SK-MEL-5 (cell line): Measurements from ENCODE around the gene PIP5K1A. TPM values are rescaled to one million over a fixed set of nuclear protein-coding genes. Genes with fewer than 3 reads are reported as not detected.
"Not testable (repeated sequence)": the region's sequence is repeated elsewhere in the genome, so short reads cannot be mapped to it uniquely, and the experiment has no call there.

Experiments
- DNase-seq: peaks from one replicate; pipeline ENCODE4 v3.0.0-alpha.2; 2016; ENCODE audit warnings: low read depth, low spot score
- in situ Hi-C: cut with HindIII; loops from 2 replicates; pipeline ENCODE4 v1.10.0; 2016; ENCODE audit warnings: low sequenced_read_pairs, high pct_unique_total_duplicates, low pct_unique_long_range_greater_than_20kb
- total RNA-seq: library from RNA; depleted of rRNA; stranded (reverse); fragments of >200 nt; shearing (Covaris generic); gene quantifications from 2 replicates; pipeline ENCODE4 v1.2.3, GENCODE V29; 2014

PIP5K1A gene
- total RNA-seq, 1 experiment from 2014 or later = 54.5 TPM

DNA sequence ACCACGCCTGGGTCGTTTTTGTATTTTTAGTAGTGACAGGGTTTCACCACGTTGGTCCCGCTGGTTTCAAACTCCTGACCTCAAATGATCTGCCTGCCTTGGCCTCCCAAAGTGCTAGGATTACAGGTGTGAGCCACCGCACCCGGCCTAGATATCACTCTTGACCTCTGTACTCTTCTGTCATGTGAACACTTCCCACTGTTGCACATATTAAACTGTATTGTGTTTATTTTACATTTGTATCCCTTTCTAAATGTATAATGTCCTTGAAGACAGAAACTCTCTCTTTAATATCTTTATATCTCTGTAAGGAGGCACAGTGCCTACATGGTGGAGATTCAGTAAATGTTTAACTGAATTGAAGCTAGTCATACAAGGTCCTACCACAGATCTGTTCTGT lies 36.9 kb downstream of the PIP5K1A start:
- in situ Hi-C loops = no loop called here
- no peak for DNase-seq

DNA sequence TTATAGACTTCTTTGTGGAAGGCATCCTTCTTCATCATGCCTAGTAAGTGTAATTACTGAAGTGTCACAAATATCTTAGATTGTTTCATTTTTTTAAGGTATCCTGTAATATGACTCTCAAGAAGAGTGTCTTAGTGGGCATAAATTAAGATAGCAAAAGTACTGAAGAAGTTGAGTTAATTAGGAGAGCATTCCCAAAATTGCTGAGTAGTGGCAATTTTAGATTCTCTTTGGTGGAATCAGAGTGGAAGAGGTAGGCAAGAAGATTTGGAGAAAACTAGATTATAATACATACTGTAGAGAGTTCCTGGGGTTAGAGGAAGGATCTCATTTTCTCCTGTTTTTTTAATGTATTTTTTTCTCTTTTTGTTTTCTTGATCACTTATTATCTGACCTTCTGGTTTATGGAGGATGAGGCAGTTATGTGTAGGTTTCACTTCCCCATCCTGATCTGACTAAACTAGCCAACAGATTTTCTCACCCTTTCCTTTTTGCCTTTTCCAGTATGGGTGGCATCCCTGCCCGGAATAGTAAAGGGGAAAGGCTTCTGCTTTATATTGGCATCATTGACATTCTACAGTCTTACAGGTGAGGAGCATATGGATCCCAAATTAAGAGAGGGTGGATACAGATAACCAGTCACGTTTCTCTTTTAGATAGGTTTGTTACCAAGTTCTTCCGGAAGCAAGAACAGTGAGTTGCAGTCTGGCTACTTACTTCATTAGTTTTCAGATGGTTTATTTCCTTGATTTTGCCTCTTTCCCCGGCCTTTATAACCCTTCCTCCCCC lies 39.5 kb downstream of the PIP5K1A start:
- in situ Hi-C loops = no loop called here
- DNase-seq = no peak

GRCh38 chr1:151238467-151238739 lies 40.1 kb downstream of the PIP5K1A start:
- DNase-seq = peak; percentile 81
- in situ Hi-C loops = no loop called here

DNA sequence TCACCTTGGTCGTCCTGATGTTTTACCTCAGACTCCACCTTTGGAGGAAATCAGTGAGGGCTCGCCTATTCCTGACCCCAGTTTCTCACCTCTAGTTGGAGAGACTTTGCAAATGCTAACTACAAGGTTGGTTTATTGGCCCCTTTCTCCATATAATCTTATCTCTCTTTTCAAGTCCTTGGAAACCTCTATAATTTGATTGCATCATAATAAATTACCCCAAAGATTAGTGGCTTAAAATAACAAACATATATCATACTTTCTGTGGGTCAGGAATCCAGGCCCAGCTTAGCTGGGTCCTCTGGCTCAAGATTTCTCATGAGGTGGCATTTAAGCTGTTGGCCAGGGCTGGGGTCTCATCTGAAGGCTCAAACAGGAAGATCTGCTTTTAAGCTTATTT lies 44.1 kb downstream of the PIP5K1A start:
- DNase-seq = no peak
- in situ Hi-C loops = no loop called here

GRCh38 chr1:151243683-151244216 lies 45.4 kb downstream of the PIP5K1A start:
- in situ Hi-C loops = no loop called here
- no peak for DNase-seq

DNA sequence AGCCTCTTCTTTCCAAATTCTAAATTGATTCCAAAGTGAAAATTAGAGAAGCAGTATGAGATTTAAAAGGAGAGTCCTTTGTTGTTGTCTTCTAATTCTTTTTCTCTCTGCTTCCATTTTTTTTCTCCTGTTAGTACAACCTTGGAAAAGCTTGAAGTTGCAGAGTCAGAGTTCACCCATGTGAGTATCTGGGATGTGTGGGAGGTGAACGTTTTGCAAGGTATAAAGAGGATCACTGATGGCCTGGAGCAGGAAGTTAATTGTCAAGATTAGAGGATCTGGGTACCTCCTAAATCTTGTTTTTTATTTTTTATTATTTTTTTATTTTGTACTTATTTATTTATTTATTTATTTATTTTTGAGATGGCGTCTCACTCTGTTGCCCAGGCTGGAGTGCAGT lies 48.4 kb downstream of the PIP5K1A start:
- in situ Hi-C loops = no loop called here
- DNase-seq = no peak

DNA sequence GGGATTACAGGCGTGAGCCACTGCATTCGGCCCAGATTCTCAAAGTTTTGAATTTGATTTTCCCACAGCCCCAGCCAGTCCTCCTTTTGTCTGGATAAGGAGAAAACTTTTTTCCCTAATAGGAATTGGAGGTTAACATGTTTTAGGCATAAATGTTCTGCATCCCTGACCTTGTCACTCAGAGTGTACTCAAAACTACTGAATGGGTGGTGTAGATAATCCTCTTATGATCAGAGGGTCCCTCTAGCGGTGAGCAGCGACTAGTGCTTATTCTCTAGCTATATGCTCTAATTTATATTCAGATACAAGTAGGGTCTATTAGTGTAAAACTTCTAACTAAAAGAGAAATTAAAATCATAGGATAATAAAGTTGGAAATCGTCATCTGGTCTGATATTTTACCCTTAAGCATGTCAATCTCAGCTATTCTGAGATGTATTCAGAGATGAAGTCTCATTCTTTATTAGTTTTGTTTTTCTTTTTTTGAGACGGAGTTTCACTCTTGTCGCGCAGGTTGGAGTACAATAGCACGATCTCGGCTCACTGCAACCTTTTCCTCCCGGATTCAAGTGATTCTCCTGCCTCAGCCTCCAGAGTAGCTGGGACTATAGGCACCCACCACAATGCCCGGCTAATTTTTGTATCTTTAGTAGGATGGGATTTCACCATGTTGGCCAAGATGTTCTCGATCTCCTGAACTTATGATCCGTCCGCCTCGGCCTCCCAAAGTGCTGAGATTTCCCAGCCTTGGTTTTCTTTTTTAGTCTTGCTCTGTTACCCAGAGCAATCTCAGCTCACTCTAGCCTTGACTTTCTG lies 53.5 kb downstream of the PIP5K1A start:
- peak; percentile 93 for DNase-seq
- in situ Hi-C loops = loop anchor here (25.0 kb wide), 1 partner anchor 2010 kb away; the partner anchor contains the start of gene LORICRIN

DNA sequence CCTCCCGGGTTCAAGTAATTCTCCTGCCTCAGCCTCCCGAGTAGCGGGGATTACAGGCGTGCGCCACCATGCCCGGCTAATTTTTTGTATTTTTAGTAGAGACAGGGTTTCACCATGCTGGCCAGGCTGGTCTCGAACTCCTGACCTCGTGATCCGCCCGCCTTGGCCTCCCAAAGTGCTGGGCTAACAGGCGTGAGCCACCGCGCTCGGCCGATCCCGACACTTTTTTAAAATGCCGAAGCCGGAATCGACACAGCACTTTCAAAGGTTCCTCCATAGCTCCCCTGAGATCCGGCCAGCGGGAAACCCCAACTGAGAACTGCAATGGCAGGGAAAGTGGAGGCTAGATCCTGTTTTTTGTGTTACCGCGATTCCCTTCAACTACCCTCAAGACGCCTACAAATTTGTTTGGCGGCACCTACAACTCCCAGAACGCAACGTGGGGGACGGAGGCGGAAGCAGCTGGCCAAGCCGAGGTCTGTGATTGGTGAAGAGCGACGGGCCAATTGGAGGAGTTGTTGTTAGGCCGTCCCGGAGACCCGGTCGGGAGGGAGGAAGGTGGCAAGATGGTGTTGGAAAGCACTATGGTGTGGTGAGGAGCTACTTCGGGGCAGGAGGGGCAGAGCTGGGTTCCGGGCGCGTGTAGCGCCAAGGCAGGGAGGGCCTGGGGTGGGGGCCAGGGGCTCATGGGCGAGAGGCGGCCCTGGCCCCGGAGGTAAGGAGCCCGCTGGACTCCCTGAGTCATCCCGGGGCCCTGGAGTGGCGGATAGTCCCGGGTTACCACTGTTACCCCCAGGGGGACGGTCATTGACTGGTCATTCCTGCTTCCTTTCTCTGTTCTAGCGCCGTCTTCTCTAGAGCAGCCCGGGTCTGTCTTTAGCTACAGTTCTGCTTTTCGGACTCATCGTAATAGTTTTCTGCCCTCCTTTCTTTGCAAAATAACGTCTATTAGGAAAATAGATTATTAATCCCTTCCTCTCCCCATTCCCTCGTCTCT lies 56.2 kb downstream of the PIP5K1A start, which contains the start of gene PSMD4:
TSS of gene PSMD4 (plus strand) at position 518 of the 997 bp plus-strand sequence. CDS start at position 567, 49 bp downstream.
- peak; percentile 99 for DNase-seq
- in situ Hi-C loops = loop anchor here (25.0 kb wide), 1 partner anchor 2008 kb away; the partner anchor contains the start of gene LORICRIN

- no peak for DNase-seq
- in situ Hi-C loops = loop anchor here (25.0 kb wide), 1 partner anchor 2007 kb away; the partner anchor contains the start of gene LORICRIN
Observed at GRCh38 chr1:151255381-151255780, 57.0 kb downstream of the PIP5K1A start.

DNA sequence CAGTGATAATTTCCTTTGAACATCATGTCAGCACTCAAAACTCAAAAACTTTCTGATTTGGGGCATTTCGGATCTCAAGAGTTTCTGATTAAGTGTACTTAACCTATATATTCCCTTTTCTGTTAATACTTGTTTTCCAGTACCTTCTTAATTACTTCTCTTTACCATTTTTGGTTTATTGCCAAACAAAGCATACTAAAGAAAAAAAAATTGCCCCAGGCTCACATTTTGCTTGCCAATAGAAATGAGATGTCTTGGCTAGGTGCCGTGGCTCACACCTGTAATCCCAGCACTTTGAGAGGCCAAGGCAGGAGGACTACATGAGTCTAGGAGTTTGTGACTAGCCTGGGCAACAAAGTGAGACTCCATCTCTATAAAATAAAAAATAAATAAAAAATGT lies 61.0 kb downstream of the PIP5K1A start:
- in situ Hi-C loops = loop anchor here (25.0 kb wide), 1 partner anchor 2003 kb away; the partner anchor contains the start of gene LORICRIN
- DNase-seq = no peak

GRCh38 chr1:151265446-151266236 lies 67.3 kb downstream of the PIP5K1A start:
- in situ Hi-C loops = loop anchor here (25.0 kb wide), 1 partner anchor 1997 kb away; the partner anchor contains the start of gene LORICRIN
- DNase-seq = no peak

DNA sequence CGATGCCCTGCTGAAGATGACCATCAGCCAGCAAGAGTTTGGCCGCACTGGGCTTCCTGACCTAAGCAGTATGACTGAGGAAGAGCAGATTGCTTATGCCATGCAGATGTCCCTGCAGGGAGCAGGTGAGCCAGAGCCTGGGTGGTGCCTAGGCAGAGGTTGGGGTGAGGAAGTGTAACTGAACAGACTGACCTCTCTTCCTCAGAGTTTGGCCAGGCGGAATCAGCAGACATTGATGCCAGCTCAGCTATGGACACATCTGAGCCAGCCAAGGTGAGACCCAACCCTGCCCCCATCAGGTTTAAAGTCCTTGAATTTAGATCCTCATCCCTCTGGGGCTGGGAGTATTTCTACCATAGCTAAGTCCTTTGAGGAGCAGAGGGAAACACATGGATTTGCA lies 68.0 kb downstream of the PIP5K1A start:
- no peak for DNase-seq
- in situ Hi-C loops = loop anchor here (25.0 kb wide), 1 partner anchor 1996 kb away; the partner anchor contains the start of gene LORICRIN

DNA sequence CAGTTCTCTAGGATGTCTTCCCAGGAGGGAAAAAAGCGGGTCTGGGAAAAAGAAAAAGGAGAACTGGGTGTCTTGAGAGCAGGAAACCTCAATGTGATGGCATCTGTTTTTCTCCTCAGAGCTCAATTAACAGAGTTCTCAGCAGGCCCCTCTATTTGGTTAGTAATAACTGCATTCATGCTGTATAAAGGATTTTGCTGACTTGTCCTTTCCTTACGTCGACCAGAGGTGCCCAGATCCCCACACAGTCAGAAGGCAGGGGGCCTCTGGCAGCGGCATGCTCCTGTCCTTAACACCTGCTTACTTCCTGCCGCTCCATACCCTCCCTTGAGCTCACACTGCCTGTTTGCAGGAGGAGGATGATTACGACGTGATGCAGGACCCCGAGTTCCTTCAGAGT lies 68.5 kb downstream of the PIP5K1A start:
- DNase-seq = no peak
- in situ Hi-C loops = loop anchor here (25.0 kb wide), 1 partner anchor 1995 kb away; the partner anchor contains the start of gene LORICRIN

- DNase-seq = no peak
- in situ Hi-C loops = loop anchor here (25.0 kb wide), 1 partner anchor 1995 kb away; the partner anchor contains the start of gene LORICRIN
Observed at GRCh38 chr1:151267760-151268159, 69.4 kb downstream of the PIP5K1A start.

DNA sequence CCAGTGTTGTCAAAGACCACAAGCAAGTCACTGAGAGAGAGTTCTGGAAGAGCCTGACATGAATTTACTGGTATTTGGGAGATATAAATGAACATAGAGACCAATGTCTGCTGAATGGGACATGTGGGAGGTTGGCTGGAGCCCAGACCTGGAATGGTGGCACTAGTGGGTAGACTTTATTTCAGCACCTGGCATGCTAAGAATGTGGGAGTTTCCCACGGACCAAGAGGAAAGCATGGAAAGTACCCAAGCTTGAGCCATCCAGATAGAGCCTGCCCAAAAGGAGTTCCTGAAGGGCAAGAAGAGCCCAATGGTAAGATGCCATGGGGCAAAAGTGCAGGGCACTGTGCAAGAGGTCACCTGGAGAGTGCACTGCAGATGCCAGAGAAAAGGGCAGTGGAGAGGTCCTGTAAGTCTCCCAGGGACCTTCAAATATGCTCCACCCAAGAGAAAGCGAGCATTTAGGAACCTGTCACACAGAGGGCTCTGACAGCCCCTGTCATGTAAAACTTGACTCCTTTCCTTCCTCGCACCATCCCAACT lies 75.6 kb downstream of the PIP5K1A start:
- DNase-seq = no peak
- in situ Hi-C loops = loop anchor here (25.0 kb wide), 1 partner anchor 1988 kb away; the partner anchor contains the start of gene LORICRIN

GRCh38 chr1:151275341-151275740 lies 77.0 kb downstream of the PIP5K1A start:
- in situ Hi-C loops, DNase-seq: not testable (repeated sequence)
